Fibroblast of mammary gland (primary cell): ENCODE measurements around the gene RAB3GAP2.
"Not testable (repeated sequence)": the region's sequence is repeated elsewhere in the genome, so short reads cannot be mapped to it uniquely, and the experiment has no call there.

Experiments used
- DNase-seq: peaks from one replicate; pipeline ENCODE4 v3.0.0-alpha.2; 2010; ENCODE audit warnings: low read depth
- H3K4me3 ChIP-seq: 2 replicates; pipeline ENCODE4 v1.5.1; 2011; ENCODE audit warnings: low read depth, mild to moderate bottlenecking, low read length, moderate library complexity; ENCODE audit not compliant: control insufficient read depth
- CTCF ChIP-seq: conservative IDR thresholded peaks from 2 replicates; pipeline ENCODE4 v1.5.1; 2011; ENCODE audit warnings: low read depth, low read length, inconsistent platforms; ENCODE audit not compliant: control insufficient read depth, insufficient read depth

RAB3GAP2 gene

GRCh38 chr1:220184506-220184905 is 87.7 kb downstream of the RAB3GAP2 start:
- DNase-seq: no peak
- H3K4me3 ChIP-seq: no peak overlapping the region
- TF ChIP-seq CTCF: no peak

GRCh38 chr1:220182656-220183055 is 89.6 kb downstream of the RAB3GAP2 start:
- TF ChIP-seq CTCF: no peak

DNA sequence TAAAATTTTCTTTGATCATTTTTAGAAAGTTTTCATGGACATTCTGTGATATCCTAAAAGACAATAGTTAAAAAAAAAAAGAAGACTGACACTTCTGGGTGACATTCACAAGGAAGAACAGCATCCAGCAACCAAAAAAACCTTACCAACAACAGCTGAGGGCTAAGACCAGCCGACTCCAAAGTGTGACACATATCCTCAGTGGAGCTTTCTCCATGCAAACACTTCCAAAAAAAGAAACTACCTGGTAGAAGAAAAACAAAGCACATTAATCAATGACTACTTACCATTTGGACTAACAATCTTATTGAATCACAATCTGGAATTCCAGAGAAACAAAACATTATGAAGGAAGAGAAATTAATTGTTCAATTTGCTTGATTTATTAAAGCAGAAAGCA is 90.1 kb downstream of the RAB3GAP2 start:
- no peak for TF ChIP-seq CTCF
- DNase-seq: no peak
- H3K4me3 ChIP-seq: no peak overlapping the region

More at GRCh38 chr1:220182656-220183055, 89.6 kb downstream of the RAB3GAP2 start:
- no peak overlapping the region for H3K4me3 ChIP-seq
- no peak for DNase-seq

- DNase-seq: no peak
- TF ChIP-seq CTCF: no peak
- H3K4me3 ChIP-seq: no peak overlapping the region
These were observed 95.7 kb downstream of the RAB3GAP2 start for GRCh38 chr1:220176540-220176939.

DNA sequence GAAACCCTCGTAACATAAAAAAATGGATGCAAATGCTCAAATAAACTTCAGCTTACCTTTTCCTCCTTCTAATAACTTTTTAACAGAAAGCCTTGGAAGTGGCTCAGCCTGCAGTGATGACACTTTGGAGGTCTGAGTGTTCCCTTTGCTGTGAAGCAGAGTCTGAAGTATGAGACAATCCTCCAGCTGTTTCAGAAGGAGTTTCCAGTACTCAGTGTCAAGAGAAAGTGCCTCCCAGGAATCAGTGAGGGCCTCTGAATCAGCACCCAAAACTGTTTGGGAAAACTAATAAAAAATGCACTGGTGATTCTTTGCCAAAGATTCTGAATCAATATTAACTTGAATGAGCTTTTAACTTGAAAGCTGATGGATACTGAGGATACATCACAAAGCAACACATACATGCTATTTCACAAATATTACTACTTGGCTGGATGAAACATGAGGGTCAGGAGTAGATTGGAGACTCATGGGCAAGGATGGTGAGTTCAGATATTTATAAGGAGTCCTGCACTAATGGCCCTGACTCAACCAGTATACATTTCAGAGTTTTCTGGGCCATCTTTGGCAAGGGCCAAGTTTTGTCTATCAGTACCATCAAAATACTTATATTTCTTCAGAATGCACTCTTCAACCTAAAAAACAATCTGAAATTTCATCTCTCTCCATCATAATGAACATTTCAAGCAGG is 101.3 kb downstream of the RAB3GAP2 start:
- TF ChIP-seq CTCF: no peak
- peak; percentile 10 for DNase-seq

GRCh38 chr1:220169887-220170286 is 102.4 kb downstream of the RAB3GAP2 start:
- not testable (repeated sequence) for H3K4me3 ChIP-seq, DNase-seq

More for the DNA sequence above, 101.3 kb downstream of the RAB3GAP2 start:
- no peak overlapping the region for H3K4me3 ChIP-seq

GRCh38 chr1:220166853-220167252 is 105.4 kb downstream of the RAB3GAP2 start:
- no peak overlapping the region for H3K4me3 ChIP-seq
- no peak for DNase-seq
- TF ChIP-seq CTCF: no peak
